WTC11 (cell line): ENCODE results near the gene GNAS-AS1. TPM values are rescaled to one million over a fixed set of nuclear protein-coding genes. Genes with fewer than 3 reads are reported as not detected.

Experiments
- ESRRA ChIP-seq: sonication (generic); formaldehyde crosslinking; IDR thresholded peaks from 2 replicates; pipeline ENCODE4 v1.8.1; 2022; ENCODE audit warnings: mild to moderate bottlenecking, missing genetic modification reagents, borderline replicate concordance
- GTF2I ChIP-seq: fragments of 250-450 bp; sonication (Bioruptor Pico); conservative IDR thresholded peaks from 2 replicates; pipeline ENCODE4 v1.4.0; 2021; ENCODE audit warnings: mild to moderate bottlenecking
- JUN ChIP-seq: sonication (generic); formaldehyde crosslinking; IDR thresholded peaks from 2 replicates; pipeline ENCODE4 v1.8.0; 2023; ENCODE audit warnings: mild to moderate bottlenecking, missing genetic modification reagents
- MXD4 ChIP-seq: fragments of 250-450 bp; sonication (Bioruptor Pico); IDR thresholded peaks from 2 replicates; pipeline ENCODE4 v1.8.0; 2021; ENCODE audit warnings: mild to moderate bottlenecking, moderate library complexity, borderline replicate concordance
- NFE2L1 ChIP-seq: sonication (generic); formaldehyde crosslinking; IDR thresholded peaks from 2 replicates; pipeline ENCODE4 v1.8.1; 2023; ENCODE audit warnings: missing genetic modification reagents
- NR2C2 ChIP-seq: sonication (generic); formaldehyde crosslinking; IDR thresholded peaks from 2 replicates; pipeline ENCODE4 v1.8.0; 2022; ENCODE audit warnings: mild to moderate bottlenecking, missing genetic modification reagents
- OVOL2 ChIP-seq: fragments of 250-450 bp; sonication (Bioruptor Pico); IDR thresholded peaks from 2 replicates; pipeline ENCODE4 v1.9.0; 2021; ENCODE audit warnings: mild to moderate bottlenecking, borderline replicate concordance
- SOX15 ChIP-seq: fragments of 250-450 bp; sonication (Bioruptor Pico); IDR thresholded peaks from 2 replicates; pipeline ENCODE4 v1.9.0; 2021; ENCODE audit warnings: mild to moderate bottlenecking
- TEAD4 ChIP-seq: sonication (generic); formaldehyde crosslinking; IDR thresholded peaks from 2 replicates; pipeline ENCODE4 v1.8.0; 2022; ENCODE audit warnings: mild to moderate bottlenecking, missing genetic modification reagents
- TP53 ChIP-seq: sonication (generic); formaldehyde crosslinking; IDR thresholded peaks from 2 replicates; pipeline ENCODE4 v1.8.1; 2023; ENCODE audit warnings: mild to moderate bottlenecking, missing genetic modification reagents
- ZNF219 ChIP-seq: sonication (generic); formaldehyde crosslinking; IDR thresholded peaks from 2 replicates; pipeline ENCODE4 v1.8.0; 2023; ENCODE audit warnings: missing genetic modification reagents, mild to moderate bottlenecking, borderline replicate concordance
- ZNF671 ChIP-seq: fragments of 250-450 bp; sonication (Bioruptor Pico); IDR thresholded peaks from 2 replicates; pipeline ENCODE4 v1.8.0; 2021; ENCODE audit warnings: mild to moderate bottlenecking
- total RNA-seq: library from RNA; stranded (reverse); gene quantifications from 3 replicates; pipeline ENCODE4 v1.2.3, GENCODE V29; 2021
- TF ChIP-seq, protein P1 (sequence below): sonication (generic); formaldehyde crosslinking; IDR thresholded peaks from 2 replicates; pipeline ENCODE4 v1.8.1; 2022; ENCODE audit warnings: low read depth, mild to moderate bottlenecking, moderate library complexity, missing genetic modification reagents, borderline replicate concordance
- TF ChIP-seq, protein P2 (sequence below): fragments of 250-450 bp; sonication (Bioruptor Pico); IDR thresholded peaks from 2 replicates; pipeline ENCODE4 v1.9.0; 2021; ENCODE audit warnings: moderate library complexity, mild to moderate bottlenecking, inconsistent platforms, borderline replicate concordance
- TF ChIP-seq, protein P3 (sequence below): sonication (generic); formaldehyde crosslinking; IDR thresholded peaks from 2 replicates; pipeline ENCODE4 v1.8.1; 2022; ENCODE audit warnings: low read depth, missing genetic modification reagents, borderline replicate concordance
- TF ChIP-seq, protein P4 (sequence below): sonication (generic); formaldehyde crosslinking; IDR thresholded peaks from 2 replicates; pipeline ENCODE4 v1.8.1; 2022; ENCODE audit warnings: mild to moderate bottlenecking, moderate library complexity, missing genetic modification reagents
- TF ChIP-seq, protein P5 (sequence below): fragments of 250-450 bp; sonication (Bioruptor Pico); IDR thresholded peaks from 2 replicates; pipeline ENCODE4 v1.9.0; 2021; ENCODE audit warnings: mild to moderate bottlenecking
- TF ChIP-seq, protein P6 (sequence below): sonication (generic); formaldehyde crosslinking; IDR thresholded peaks from 2 replicates; pipeline ENCODE4 v1.8.0; 2022; ENCODE audit warnings: mild to moderate bottlenecking, missing genetic modification reagents
- TF ChIP-seq, protein P7 (sequence below): fragments of 200-600 bp; IDR thresholded peaks from 2 replicates; pipeline ENCODE4 v1.8.0; 2022; ENCODE audit warnings: antibody characterized with exemption
- TF ChIP-seq, protein P8 (sequence below): fragments of 250-450 bp; sonication (Bioruptor Pico); IDR thresholded peaks from 2 replicates; pipeline ENCODE4 v1.9.0; 2021; ENCODE audit warnings: mild to moderate bottlenecking, borderline replicate concordance
- TF ChIP-seq, protein P9 (sequence below): sonication (generic); formaldehyde crosslinking; IDR thresholded peaks from 2 replicates; pipeline ENCODE4 v1.8.0; 2022; ENCODE audit warnings: mild to moderate bottlenecking, missing genetic modification reagents
- TF ChIP-seq, protein P10 (sequence below): sonication (generic); formaldehyde crosslinking; IDR thresholded peaks from 2 replicates; pipeline ENCODE4 v1.8.1; 2023; ENCODE audit warnings: mild to moderate bottlenecking, moderate library complexity, missing genetic modification reagents

The GNAS-AS1 gene
- total RNA-seq, 1 experiment from 2014 or later: 12.2 TPM

DNA sequence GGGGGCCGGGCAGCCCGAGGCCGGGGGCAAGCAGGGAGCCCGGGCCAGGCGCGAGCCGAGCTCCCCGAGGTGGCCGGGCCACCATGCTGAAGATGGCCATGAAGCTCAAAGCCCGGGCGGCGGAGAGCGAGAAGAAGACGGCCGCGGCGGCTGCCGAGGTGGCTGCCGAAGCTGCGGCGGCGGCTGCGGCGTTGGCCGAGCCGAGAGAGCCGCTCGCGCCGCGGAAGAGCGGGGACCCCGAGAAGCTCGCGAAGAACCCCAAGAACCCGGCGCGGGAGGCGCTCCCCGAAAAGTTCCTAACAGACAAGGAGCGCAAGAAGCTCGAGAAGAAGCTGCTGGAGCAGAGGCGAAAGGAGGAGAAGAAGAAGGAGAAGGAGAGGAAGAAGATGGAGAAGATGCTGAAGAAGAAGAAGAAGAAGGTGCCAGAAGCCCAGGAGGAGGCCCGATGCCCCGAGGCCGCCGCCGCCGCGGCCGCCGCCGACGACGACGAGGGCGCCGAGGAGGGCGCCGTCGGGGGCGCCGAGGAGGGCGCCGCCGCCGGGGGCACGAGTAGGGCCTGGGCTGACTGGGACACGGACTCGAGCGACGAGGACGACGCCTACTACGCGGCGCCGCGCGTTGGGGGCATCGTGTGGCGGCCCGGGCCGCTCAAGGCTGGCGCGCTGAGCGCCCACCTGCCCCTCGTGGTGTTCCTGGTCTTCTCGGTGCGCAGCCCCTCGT lies 39.3 kb upstream of the GNAS-AS1 start (continued):
- TF ChIP-seq, protein P1, sequence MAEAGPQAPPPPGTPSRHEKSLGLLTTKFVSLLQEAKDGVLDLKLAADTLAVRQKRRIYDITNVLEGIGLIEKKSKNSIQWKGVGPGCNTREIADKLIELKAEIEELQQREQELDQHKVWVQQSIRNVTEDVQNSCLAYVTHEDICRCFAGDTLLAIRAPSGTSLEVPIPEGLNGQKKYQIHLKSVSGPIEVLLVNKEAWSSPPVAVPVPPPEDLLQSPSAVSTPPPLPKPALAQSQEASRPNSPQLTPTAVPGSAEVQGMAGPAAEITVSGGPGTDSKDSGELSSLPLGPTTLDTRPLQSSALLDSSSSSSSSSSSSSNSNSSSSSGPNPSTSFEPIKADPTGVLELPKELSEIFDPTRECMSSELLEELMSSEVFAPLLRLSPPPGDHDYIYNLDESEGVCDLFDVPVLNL (CRISPR knock-in tag): no peak
- TF ChIP-seq JUN (no peak), OVOL2 (no peak), NR2C2 (CRISPR knock-in tag) (no peak), GTF2I (CRISPR knock-in tag) (no peak), ZNF219 (CRISPR knock-in tag) (no peak), MXD4 (CRISPR knock-in tag) (no peak), ESRRA (CRISPR knock-in tag) (no peak), NFE2L1 (CRISPR knock-in tag) (no peak), TEAD4 (CRISPR knock-in tag) (no peak), TP53 (CRISPR knock-in tag) (no peak), ZNF671 (CRISPR knock-in tag) (no peak), SOX15 (CRISPR knock-in tag) (no peak)
- TF ChIP-seq, protein P2, sequence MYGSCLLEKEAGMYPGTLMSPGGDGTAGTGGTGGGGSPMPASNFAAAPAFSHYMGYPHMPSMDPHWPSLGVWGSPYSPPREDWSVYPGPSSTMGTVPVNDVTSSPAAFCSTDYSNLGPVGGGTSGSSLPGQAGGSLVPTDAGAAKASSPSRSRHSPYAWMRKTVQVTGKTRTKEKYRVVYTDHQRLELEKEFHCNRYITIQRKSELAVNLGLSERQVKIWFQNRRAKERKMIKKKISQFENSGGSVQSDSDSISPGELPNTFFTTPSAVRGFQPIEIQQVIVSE: no peak
- TF ChIP-seq, protein P3, sequence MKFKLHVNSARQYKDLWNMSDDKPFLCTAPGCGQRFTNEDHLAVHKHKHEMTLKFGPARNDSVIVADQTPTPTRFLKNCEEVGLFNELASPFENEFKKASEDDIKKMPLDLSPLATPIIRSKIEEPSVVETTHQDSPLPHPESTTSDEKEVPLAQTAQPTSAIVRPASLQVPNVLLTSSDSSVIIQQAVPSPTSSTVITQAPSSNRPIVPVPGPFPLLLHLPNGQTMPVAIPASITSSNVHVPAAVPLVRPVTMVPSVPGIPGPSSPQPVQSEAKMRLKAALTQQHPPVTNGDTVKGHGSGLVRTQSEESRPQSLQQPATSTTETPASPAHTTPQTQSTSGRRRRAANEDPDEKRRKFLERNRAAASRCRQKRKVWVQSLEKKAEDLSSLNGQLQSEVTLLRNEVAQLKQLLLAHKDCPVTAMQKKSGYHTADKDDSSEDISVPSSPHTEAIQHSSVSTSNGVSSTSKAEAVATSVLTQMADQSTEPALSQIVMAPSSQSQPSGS: no peak
- TF ChIP-seq, protein P4, sequence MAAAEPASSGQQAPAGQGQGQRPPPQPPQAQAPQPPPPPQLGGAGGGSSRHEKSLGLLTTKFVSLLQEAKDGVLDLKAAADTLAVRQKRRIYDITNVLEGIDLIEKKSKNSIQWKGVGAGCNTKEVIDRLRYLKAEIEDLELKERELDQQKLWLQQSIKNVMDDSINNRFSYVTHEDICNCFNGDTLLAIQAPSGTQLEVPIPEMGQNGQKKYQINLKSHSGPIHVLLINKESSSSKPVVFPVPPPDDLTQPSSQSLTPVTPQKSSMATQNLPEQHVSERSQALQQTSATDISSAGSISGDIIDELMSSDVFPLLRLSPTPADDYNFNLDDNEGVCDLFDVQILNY (CRISPR knock-in tag): no peak; the same call in 1 of the 2 replicates
- TF ChIP-seq, protein P5, sequence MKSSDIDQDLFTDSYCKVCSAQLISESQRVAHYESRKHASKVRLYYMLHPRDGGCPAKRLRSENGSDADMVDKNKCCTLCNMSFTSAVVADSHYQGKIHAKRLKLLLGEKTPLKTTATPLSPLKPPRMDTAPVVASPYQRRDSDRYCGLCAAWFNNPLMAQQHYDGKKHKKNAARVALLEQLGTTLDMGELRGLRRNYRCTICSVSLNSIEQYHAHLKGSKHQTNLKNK (CRISPR knock-in tag): no peak
- TF ChIP-seq, protein P6, sequence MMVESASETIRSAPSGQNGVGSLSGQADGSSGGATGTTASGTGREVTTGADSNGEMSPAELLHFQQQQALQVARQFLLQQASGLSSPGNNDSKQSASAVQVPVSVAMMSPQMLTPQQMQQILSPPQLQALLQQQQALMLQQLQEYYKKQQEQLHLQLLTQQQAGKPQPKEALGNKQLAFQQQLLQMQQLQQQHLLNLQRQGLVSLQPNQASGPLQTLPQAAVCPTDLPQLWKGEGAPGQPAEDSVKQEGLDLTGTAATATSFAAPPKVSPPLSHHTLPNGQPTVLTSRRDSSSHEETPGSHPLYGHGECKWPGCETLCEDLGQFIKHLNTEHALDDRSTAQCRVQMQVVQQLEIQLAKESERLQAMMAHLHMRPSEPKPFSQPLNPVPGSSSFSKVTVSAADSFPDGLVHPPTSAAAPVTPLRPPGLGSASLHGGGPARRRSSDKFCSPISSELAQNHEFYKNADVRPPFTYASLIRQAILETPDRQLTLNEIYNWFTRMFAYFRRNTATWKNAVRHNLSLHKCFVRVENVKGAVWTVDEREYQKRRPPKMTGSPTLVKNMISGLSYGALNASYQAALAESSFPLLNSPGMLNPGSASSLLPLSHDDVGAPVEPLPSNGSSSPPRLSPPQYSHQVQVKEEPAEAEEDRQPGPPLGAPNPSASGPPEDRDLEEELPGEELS: peak; percentile 36; the same call in 1 of the 2 replicates
- TF ChIP-seq, protein P7, sequence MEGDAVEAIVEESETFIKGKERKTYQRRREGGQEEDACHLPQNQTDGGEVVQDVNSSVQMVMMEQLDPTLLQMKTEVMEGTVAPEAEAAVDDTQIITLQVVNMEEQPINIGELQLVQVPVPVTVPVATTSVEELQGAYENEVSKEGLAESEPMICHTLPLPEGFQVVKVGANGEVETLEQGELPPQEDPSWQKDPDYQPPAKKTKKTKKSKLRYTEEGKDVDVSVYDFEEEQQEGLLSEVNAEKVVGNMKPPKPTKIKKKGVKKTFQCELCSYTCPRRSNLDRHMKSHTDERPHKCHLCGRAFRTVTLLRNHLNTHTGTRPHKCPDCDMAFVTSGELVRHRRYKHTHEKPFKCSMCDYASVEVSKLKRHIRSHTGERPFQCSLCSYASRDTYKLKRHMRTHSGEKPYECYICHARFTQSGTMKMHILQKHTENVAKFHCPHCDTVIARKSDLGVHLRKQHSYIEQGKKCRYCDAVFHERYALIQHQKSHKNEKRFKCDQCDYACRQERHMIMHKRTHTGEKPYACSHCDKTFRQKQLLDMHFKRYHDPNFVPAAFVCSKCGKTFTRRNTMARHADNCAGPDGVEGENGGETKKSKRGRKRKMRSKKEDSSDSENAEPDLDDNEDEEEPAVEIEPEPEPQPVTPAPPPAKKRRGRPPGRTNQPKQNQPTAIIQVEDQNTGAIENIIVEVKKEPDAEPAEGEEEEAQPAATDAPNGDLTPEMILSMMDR: no peak
- TF ChIP-seq, protein P8, sequence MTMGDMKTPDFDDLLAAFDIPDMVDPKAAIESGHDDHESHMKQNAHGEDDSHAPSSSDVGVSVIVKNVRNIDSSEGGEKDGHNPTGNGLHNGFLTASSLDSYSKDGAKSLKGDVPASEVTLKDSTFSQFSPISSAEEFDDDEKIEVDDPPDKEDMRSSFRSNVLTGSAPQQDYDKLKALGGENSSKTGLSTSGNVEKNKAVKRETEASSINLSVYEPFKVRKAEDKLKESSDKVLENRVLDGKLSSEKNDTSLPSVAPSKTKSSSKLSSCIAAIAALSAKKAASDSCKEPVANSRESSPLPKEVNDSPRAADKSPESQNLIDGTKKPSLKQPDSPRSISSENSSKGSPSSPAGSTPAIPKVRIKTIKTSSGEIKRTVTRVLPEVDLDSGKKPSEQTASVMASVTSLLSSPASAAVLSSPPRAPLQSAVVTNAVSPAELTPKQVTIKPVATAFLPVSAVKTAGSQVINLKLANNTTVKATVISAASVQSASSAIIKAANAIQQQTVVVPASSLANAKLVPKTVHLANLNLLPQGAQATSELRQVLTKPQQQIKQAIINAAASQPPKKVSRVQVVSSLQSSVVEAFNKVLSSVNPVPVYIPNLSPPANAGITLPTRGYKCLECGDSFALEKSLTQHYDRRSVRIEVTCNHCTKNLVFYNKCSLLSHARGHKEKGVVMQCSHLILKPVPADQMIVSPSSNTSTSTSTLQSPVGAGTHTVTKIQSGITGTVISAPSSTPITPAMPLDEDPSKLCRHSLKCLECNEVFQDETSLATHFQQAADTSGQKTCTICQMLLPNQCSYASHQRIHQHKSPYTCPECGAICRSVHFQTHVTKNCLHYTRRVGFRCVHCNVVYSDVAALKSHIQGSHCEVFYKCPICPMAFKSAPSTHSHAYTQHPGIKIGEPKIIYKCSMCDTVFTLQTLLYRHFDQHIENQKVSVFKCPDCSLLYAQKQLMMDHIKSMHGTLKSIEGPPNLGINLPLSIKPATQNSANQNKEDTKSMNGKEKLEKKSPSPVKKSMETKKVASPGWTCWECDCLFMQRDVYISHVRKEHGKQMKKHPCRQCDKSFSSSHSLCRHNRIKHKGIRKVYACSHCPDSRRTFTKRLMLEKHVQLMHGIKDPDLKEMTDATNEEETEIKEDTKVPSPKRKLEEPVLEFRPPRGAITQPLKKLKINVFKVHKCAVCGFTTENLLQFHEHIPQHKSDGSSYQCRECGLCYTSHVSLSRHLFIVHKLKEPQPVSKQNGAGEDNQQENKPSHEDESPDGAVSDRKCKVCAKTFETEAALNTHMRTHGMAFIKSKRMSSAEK (CRISPR knock-in tag): no peak
- TF ChIP-seq, protein P9, sequence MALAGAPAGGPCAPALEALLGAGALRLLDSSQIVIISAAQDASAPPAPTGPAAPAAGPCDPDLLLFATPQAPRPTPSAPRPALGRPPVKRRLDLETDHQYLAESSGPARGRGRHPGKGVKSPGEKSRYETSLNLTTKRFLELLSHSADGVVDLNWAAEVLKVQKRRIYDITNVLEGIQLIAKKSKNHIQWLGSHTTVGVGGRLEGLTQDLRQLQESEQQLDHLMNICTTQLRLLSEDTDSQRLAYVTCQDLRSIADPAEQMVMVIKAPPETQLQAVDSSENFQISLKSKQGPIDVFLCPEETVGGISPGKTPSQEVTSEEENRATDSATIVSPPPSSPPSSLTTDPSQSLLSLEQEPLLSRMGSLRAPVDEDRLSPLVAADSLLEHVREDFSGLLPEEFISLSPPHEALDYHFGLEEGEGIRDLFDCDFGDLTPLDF (CRISPR knock-in tag): no peak
- TF ChIP-seq, protein P10, sequence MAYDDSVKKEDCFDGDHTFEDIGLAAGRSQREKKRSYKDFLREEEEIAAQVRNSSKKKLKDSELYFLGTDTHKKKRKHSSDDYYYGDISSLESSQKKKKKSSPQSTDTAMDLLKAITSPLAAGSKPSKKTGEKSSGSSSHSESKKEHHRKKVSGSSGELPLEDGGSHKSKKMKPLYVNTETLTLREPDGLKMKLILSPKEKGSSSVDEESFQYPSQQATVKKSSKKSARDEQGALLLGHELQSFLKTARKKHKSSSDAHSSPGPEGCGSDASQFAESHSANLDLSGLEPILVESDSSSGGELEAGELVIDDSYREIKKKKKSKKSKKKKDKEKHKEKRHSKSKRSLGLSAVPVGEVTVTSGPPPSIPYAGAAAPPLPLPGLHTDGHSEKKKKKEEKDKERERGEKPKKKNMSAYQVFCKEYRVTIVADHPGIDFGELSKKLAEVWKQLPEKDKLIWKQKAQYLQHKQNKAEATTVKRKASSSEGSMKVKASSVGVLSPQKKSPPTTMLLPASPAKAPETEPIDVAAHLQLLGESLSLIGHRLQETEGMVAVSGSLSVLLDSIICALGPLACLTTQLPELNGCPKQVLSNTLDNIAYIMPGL (CRISPR knock-in tag): no peak
